ENCODE measurements around the gene PHACTR1. TPM values are rescaled to one million over a fixed set of nuclear protein-coding genes. Genes with fewer than 3 reads are reported as not detected.

PHACTR1 gene
- total and polyA plus RNA-seq, 7 donors = 0.60 to 7.5 (median 3.7) TPM

DNA sequence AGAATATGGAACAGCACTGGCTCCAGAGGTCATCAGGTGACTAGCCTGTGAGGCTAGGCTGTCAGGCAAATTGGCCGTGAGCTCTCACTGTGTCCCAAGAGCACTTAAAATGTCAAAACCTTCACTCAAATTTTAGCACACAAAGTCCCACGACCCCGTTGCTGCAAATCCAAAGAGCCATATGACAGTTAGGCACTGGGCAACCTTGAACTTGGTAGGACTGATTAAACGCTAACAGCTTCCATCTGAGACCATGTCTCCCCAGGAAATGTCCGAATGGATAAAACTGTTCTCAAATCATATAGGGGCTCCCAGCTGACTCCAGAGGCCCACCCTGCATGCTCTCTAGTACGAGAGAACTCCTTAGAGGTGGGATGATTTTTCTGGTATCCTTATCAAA is 196.6 kb downstream of the PHACTR1 start:
- no peak overlapping the region for H3K27ac ChIP-seq
- no peaks in the 10 kb centered on the region for H3K27me3 ChIP-seq
- TF ChIP-seq, protein P1, sequence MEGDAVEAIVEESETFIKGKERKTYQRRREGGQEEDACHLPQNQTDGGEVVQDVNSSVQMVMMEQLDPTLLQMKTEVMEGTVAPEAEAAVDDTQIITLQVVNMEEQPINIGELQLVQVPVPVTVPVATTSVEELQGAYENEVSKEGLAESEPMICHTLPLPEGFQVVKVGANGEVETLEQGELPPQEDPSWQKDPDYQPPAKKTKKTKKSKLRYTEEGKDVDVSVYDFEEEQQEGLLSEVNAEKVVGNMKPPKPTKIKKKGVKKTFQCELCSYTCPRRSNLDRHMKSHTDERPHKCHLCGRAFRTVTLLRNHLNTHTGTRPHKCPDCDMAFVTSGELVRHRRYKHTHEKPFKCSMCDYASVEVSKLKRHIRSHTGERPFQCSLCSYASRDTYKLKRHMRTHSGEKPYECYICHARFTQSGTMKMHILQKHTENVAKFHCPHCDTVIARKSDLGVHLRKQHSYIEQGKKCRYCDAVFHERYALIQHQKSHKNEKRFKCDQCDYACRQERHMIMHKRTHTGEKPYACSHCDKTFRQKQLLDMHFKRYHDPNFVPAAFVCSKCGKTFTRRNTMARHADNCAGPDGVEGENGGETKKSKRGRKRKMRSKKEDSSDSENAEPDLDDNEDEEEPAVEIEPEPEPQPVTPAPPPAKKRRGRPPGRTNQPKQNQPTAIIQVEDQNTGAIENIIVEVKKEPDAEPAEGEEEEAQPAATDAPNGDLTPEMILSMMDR (IDR thresholded peaks at IDR 0.05) = no peak
- TF ChIP-seq POLR2A (IDR thresholded peaks at IDR 0.05) = no peak
- no peak for TF ChIP-seq POLR2AphosphoS5 (IDR thresholded peaks at IDR 0.05)
- TF ChIP-seq EP300 (IDR thresholded peaks at IDR 0.05) = no peak
- no peaks in the 10 kb centered on the region for H3K36me3 ChIP-seq
- no peaks in the 10 kb centered on the region for H3K4me1 ChIP-seq
- H3K9me3 ChIP-seq = no peaks in the 10 kb centered on the region
- H3K4me3 ChIP-seq = no peak overlapping the region
- intact Hi-C loops (cut with DNase I) = loop anchor here (2.0 to 5.0 kb wide), 2 partner anchors 199 to 418 kb away; no protein-coding TSS in a partner anchor
- WGBS, 2 donors = 75 to 83% methylated on average over 6 of the region's 6 CpGs
- no peak for DNase-seq

DNA sequence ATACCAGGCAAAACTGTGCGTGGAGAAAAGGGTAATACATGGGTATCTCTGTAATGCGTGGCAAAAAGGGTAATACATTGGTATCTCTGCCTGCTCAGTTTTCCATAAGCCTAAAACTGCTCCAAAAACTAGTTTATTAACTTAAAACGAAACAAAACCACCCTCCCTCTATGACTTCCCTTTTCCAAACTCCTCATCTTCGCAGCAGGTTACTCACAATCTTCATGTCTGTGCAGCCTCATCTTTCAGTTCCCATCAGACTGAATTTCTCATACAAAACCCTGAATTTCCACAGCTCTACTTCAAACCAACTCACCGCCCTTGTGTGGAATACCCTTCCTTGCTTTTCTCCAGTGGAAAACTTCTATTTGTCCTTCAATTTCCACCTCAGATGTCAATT is 199.4 kb downstream of the PHACTR1 start:
- intact Hi-C loops (cut with DNase I) = no loop called here
- Histone ChIP-seq H3K9me3 (no peaks in the 10 kb centered on the region), H3K4me1 (no peaks in the 10 kb centered on the region), H3K4me3 (no peak overlapping the region), H3K27ac (no peak overlapping the region), H3K36me3 (no peaks in the 10 kb centered on the region), H3K27me3 (no peaks in the 10 kb centered on the region)
- TF ChIP-seq, protein P1 (IDR thresholded peaks at IDR 0.05) = no peak
- no peak for TF ChIP-seq POLR2AphosphoS5 (IDR thresholded peaks at IDR 0.05)
- no peak for DNase-seq
- 69 to 82% methylated on average over 5 of the region's 5 CpGs for whole genome bisulfite sequencing, 2 donors

DNA sequence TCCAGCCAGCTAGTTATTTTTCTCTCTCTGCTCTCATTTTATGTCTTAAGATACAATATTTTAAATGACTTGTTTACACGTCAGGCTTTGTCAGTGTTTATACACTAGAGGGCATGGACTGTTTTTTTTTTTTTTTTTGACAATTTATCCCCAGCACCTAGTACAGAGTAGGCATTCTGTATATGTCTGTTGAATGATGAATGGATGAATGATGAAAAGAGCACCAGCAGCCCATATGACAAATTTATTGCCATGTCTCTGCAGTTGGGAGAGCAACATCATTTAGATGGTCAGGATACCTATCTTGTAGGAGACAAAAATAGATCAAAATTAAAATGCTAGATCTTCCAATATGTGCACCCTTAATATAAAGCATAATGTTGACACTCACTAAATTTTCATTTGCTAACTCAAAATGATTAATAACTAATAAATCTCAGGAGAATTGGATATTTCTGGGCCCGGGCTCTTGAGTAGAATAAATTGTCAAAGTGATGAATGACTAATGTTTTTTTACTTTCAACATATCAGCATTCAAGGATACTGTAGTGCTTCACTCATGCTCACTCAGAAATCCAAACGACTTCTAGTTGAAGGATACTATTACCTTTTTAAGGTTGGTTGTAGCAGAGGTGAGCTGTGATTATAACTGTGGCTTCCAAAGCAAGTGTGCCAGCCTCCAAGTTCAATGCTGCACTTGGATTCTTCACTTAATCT is 200.0 kb downstream of the PHACTR1 start:
- Histone ChIP-seq H3K27me3 (no peaks in the 10 kb centered on the region), H3K4me1 (no peaks in the 10 kb centered on the region), H3K36me3 (no peaks in the 10 kb centered on the region), H3K27ac (no peak overlapping the region), H3K9me3 (no peaks in the 10 kb centered on the region), H3K4me3 (no peak overlapping the region)
- TF ChIP-seq, protein P1 (IDR thresholded peaks at IDR 0.05) = no peak
- TF ChIP-seq POLR2A (IDR thresholded peaks at IDR 0.05) (no peak), POLR2AphosphoS5 (IDR thresholded peaks at IDR 0.05) (no peak), EP300 (IDR thresholded peaks at IDR 0.05) (no peak)
- WGBS, 2 donors = 78 to 86% methylated on average over 3 of the region's 3 CpGs
- intact Hi-C loops (cut with DNase I) = no loop called here
- no peak for DNase-seq

DNA sequence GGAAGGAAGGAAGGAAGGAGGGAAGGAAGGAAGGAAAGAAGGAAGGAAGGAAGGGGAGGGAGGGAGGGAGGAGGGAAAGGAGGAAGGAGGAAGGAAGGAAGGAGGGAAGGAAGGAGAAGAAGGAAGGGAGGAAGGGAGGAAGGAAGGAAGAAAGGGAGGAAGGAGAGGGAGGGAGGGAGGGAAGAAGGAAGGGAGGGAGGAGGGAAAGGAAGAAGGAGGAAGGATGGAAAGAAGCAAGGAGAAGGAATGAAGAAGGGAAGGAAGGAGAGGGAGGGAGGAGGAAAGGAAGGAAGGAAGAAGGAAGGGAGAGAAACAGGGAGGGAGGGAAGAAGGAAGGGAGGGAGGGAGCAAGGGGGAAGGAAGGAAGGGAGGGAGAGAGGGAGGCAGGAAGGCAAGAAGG is 204.9 kb downstream of the PHACTR1 start:
- TF ChIP-seq, protein P1 (IDR thresholded peaks at IDR 0.05) = no peak
- H3K4me3 ChIP-seq = no peak overlapping the region
- no peaks in the 10 kb centered on the region for H3K27me3 ChIP-seq
- H3K36me3 ChIP-seq = no peaks in the 10 kb centered on the region
- no peaks in the 10 kb centered on the region for H3K4me1 ChIP-seq
- no peak overlapping the region for H3K27ac ChIP-seq
- no peaks in the 10 kb centered on the region for H3K9me3 ChIP-seq
- DNase-seq = no peak
- intact Hi-C loops (cut with DNase I) = no loop called here

DNA sequence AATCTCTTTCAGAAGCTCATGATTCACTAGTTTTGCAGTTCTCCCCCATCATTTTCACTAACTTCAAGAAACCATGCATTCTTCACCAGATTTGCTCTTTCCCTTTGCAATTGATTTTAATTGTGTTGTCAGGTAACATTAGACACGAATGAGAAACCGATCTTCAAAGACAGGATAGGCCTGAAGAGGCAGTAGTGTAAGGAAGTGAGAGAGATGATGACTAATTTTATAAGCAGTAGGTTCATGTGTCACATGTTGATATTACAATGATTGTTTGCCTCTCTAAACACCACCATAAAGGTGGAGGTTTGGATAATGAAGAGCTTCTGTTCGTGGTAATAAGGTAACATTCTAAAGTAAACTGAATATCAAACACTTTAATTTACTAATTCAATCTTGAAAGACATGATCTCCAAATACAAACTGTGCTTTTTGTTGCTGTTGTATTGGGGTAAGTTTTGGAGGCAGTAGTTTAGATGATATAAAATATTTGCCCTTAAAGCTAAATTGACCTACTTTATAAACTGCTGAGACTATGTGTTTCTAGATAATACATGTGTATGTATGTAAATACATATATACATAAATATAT is 207.2 kb downstream of the PHACTR1 start:
- DNase-seq = no peak
- H3K27ac ChIP-seq = no peak overlapping the region
- no peak overlapping the region for H3K4me3 ChIP-seq
- 50 to 61% methylated on average over 3 of the region's 3 CpGs for WGBS, 2 donors
- H3K27me3 ChIP-seq = no peaks in the 10 kb centered on the region
- no peak for TF ChIP-seq POLR2AphosphoS5 (IDR thresholded peaks at IDR 0.05)
- no peak for TF ChIP-seq EP300 (IDR thresholded peaks at IDR 0.05)
- H3K4me1 ChIP-seq = no peaks in the 10 kb centered on the region
- no peaks in the 10 kb centered on the region for H3K36me3 ChIP-seq
- intact Hi-C loops (cut with DNase I) = no loop called here
- no peaks in the 10 kb centered on the region for H3K9me3 ChIP-seq
